CD4-positive, alpha-beta T cell treated with Interleukin-15 for 1 hour (primary cell): ENCODE results near the gene IGSF9B.

Experiments used
- DNase-seq: peaks from one replicate; pipeline ENCODE4 v3.0.0-alpha.2; 2020

Gene IGSF9B

GRCh38 chr11:133936136-133936535 is 20.6 kb downstream of the IGSF9B start:
- DNase-seq, result no peak

- DNase-seq, result no peak
These were observed 21.2 kb downstream of the IGSF9B start for GRCh38 chr11:133935551-133935910.

GRCh38 chr11:133934599-133935550 is 21.9 kb downstream of the IGSF9B start:
- DNase-seq, result no peak

GRCh38 chr11:133934096-133934495 is 22.7 kb downstream of the IGSF9B start:
- no peak for DNase-seq

GRCh38 chr11:133931449-133932060 is 25.2 kb downstream of the IGSF9B start:
- DNase-seq, result no peak

- no peak for DNase-seq
These were observed 25.9 kb downstream of the IGSF9B start for GRCh38 chr11:133930767-133931448.

- no peak for DNase-seq
These were observed 26.6 kb downstream of the IGSF9B start for GRCh38 chr11:133930053-133930766.

- no peak for DNase-seq
These were observed 27.2 kb downstream of the IGSF9B start for GRCh38 chr11:133929401-133930052.

- DNase-seq, result peak; percentile 45
These were observed 28.1 kb downstream of the IGSF9B start for GRCh38 chr11:133928628-133929059.

- DNase-seq, result peak; percentile 42
These were observed 28.8 kb downstream of the IGSF9B start for GRCh38 chr11:133927690-133928627.

- DNase-seq, result no peak
These were observed 30.1 kb downstream of the IGSF9B start for GRCh38 chr11:133926466-133927246.

GRCh38 chr11:133925756-133926155 is 31.0 kb downstream of the IGSF9B start:
- DNase-seq, result no peak

- DNase-seq, result no peak
These were observed 32.1 kb downstream of the IGSF9B start for GRCh38 chr11:133924661-133925060.

- no peak for DNase-seq
These were observed 34.5 kb downstream of the IGSF9B start for GRCh38 chr11:133922078-133922870.

GRCh38 chr11:133921513-133921912 is 35.3 kb downstream of the IGSF9B start:
- no peak for DNase-seq

GRCh38 chr11:133921026-133921425 is 35.7 kb downstream of the IGSF9B start:
- DNase-seq, result no peak

- no peak for DNase-seq
These were observed 36.4 kb downstream of the IGSF9B start for GRCh38 chr11:133920109-133920990.

- DNase-seq, result no peak
These were observed 37.2 kb downstream of the IGSF9B start for GRCh38 chr11:133919330-133920108.
